Heart left ventricle (tissue), 16 donors: Measurements from ENCODE around the gene SUGCT. TPM values are rescaled to one million over a fixed set of nuclear protein-coding genes. Genes with fewer than 3 reads are reported as not detected.

Experiments
- ATAC-seq, 4 donors: fragments of 200-7000 bp; cut with Tn5 transposase; one replicate each; pipeline ENCODE4 v1.9.1; 2020 to 2022; ENCODE audit warnings: moderate library complexity in 4 of 4, mild to moderate bottlenecking in 3 of 4, moderate number of reproducible peaks in 1 of 4
- DNase-seq, 5 donors: peaks; one replicate each; pipeline ENCODE4 v3.0.0-alpha.2; 2020
- H3K27ac ChIP-seq, 12 donors: fragments of 200-600 bp; sonication (generic) in 4 of 12; one replicate each; pipeline versions ENCODE4 v1.5.0 to v1.8.0; 2016 to 2022; ENCODE audit warnings: mild to moderate bottlenecking in 2 of 12
- H3K27me3 ChIP-seq, 9 donors: fragments of 200-600 bp; sonication (generic) in 2 of 9; one replicate each; pipeline versions ENCODE4 v1.5.1 to v1.8.0; 2016 to 2022; ENCODE audit warnings: mild to moderate bottlenecking in 3 of 9
- H3K36me3 ChIP-seq, 9 donors: fragments of 200-600 bp; sonication (generic) in 2 of 9; one replicate each; pipeline versions ENCODE4 v1.5.0 to v1.8.0; 2018 to 2022; ENCODE audit warnings: mild to moderate bottlenecking in 2 of 9
- H3K4me1 ChIP-seq, 12 donors: fragments of 200-600 bp; sonication (generic) in 4 of 12; one replicate each; pipeline versions ENCODE4 v1.5.0 to v1.8.0; 2016 to 2022; ENCODE audit warnings: mild to moderate bottlenecking in 3 of 12
- H3K4me3 ChIP-seq, 12 donors: fragments of 200-600 bp; sonication (generic) in 4 of 12; one replicate each; pipeline versions ENCODE4 v1.5.0 to v1.8.0; 2017 to 2022; ENCODE audit warnings: mild to moderate bottlenecking in 9 of 12, moderate library complexity in 4 of 12
- H3K9me3 ChIP-seq, 12 donors: fragments of 200-600 bp; sonication (generic) in 4 of 12; one replicate each; pipeline versions ENCODE4 v1.5.0 to v1.8.0; 2016 to 2022; ENCODE audit warnings: mild to moderate bottlenecking in 1 of 12
- POLR2A ChIP-seq, 2 donors: fragments of 450-650 bp; IDR thresholded peaks; one replicate each; pipeline ENCODE4 v1.6.1; 2017; ENCODE audit warnings: antibody characterized with exemption in 2 of 2, mild to moderate bottlenecking in 2 of 2, moderate library complexity in 2 of 2
- WGBS, 4 donors: extraction: QIAGEN DNeasy Blood & Tissue Kit in 2 of 4; methylation state at CpG; one replicate each; pipeline versions ENCODE4 v1.1.5 to v1.1.7; 2013 to 2018; 5-methylcytosine and 5-hydroxymethylcytosine counted together
- intact Hi-C, 10 donors: fragments of 100-400 bp; cut with DNase I; formaldehyde crosslinking; loops; one replicate each; pipeline versions ENCODE4 v1.11.1 to v1.14.2; 2022
- polyA plus RNA-seq, 2 donors: library from polyadenylated mRNA; stranded (reverse); fragments of 200-250 nt; gene quantifications; one replicate each; pipeline ENCODE4 v1.2.3, GENCODE V29; 2013
- total RNA-seq, 9 donors: library from RNA; depleted of rRNA in 2 of 9; stranded (reverse); fragments of >200 nt in 2 of 9; fragmentation: NEBNext Ultra II Directional in 3 of 9; extraction: Animal tissue kit (Norgen Biotek cat#: 25700) in 3 of 9; gene quantifications; one replicate each; pipeline versions ENCODE4 v1.1.0 to v1.2.4, GENCODE V29; 2016 to 2023
- TF ChIP-seq, protein P1 (sequence below), 12 donors: fragments of 200-600 bp; sonication (generic) in 4 of 12; IDR thresholded peaks; one replicate each; pipeline versions ENCODE4 v1.5.0 to v1.8.0; 2018 to 2022; ENCODE audit warnings: antibody characterized with exemption in 12 of 12, mild to moderate bottlenecking in 5 of 12
- donor health status: ischemic (EF 13 %, LVEDD 7.1; RV severe dilation, severe dysfunction).
- donor health status: healthy with polysubstance abuse.
- donor health status: DM: no; HTN: yes; CAD: no.
- donor health status: DM: no; HTN: no; CAD: no.
- donor health status: ischemic (EF 25% LVEDD 6.9; RV normal size, moderate dysfunction).
- donor health status: ischemic (EF 25% LVEDD 5.7; RV mildly dilated, moderate dysfunction).
- donor health status: healthy.
- donor health status: DM: yes; HTN: yes; CAD: no.
- donor health status: ischemic (EF 35%, LVEDD 5.7; RV mildly dilated, moderate dysfunction).
- donor health status: nonischemic (EF 11% LVEDD 7.7; RV severe dilation, severe dysfunction).
- donor health status: DM: yes; HTN: yes; CAD: no.
- donor health status: PGD.
- donor health status: ischemic (EF 29% LVEDD 5.4; RV normal size, mild dysfunction).
- donor health status: nonischemic (EF 23%, LVEDD 6.1; RV moderate dilation, normal function).

Gene SUGCT
- total and polyA plus RNA-seq, 11 donors: 1.4 to 7.6 (median 4.4) TPM

DNA sequence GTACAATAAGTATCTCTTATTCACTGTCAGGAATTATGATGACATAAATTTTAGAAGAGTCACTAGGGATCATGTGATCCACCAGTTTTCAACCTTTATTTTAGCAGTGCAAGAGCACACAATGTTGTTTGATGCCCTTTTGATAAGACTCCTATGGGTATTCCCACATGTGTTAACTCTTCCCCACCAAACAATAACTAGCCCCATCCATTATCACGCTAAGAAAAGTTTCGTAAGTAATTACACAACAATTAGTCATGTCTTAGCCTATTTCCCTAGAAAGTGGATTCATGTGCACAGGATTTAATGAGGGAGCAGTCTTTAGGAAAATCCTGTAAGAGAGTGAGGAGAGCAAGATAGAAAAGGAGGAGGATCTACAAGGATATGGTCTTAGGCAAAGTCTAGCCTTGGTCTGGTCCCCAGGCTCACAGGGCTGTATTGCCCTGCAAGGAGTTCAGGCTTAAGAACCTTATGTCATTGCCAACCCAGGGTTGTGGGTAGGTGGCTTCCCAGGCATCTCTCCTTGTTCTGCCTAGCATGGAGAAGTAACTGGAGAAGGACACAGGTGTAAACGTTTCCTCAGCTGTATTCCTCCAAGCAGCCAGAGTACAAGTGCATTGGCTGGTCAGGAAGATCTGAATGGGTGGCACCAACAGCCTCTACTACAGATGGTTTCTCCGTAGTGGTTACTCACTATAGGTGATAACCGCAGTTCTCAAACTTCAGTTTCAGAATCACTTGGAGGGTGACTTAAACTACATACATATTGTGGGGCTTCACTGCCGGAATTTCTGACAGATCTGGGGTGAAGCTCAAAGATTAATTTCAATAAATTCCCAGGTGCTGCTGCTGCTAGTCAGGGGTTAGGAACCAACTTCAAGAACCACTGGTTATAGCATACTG is 574.5 kb downstream of the SUGCT start:
- no peak for TF ChIP-seq POLR2A (IDR thresholded peaks at IDR 0.05)
- TF ChIP-seq, protein P1, sequence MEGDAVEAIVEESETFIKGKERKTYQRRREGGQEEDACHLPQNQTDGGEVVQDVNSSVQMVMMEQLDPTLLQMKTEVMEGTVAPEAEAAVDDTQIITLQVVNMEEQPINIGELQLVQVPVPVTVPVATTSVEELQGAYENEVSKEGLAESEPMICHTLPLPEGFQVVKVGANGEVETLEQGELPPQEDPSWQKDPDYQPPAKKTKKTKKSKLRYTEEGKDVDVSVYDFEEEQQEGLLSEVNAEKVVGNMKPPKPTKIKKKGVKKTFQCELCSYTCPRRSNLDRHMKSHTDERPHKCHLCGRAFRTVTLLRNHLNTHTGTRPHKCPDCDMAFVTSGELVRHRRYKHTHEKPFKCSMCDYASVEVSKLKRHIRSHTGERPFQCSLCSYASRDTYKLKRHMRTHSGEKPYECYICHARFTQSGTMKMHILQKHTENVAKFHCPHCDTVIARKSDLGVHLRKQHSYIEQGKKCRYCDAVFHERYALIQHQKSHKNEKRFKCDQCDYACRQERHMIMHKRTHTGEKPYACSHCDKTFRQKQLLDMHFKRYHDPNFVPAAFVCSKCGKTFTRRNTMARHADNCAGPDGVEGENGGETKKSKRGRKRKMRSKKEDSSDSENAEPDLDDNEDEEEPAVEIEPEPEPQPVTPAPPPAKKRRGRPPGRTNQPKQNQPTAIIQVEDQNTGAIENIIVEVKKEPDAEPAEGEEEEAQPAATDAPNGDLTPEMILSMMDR (IDR thresholded peaks at IDR 0.05): no peak
- H3K36me3 ChIP-seq: no peaks in the 10 kb centered on the region
- no peaks in the 10 kb centered on the region for H3K9me3 ChIP-seq
- peaks cover 0 to 10% (median 0%) of the 10 kb centered on the region in 12 donors for H3K4me1 ChIP-seq
- no peak overlapping the region for H3K4me3 ChIP-seq
- ATAC-seq (no peak), DNase-seq (no peak)
- no peak overlapping the region for H3K27ac ChIP-seq
- intact Hi-C loops: no loop called here
- WGBS, 4 donors: 83 to 91% (median 89%) methylated on average over 6 of the region's 6 CpGs
- no peaks in the 10 kb centered on the region for H3K27me3 ChIP-seq

DNA sequence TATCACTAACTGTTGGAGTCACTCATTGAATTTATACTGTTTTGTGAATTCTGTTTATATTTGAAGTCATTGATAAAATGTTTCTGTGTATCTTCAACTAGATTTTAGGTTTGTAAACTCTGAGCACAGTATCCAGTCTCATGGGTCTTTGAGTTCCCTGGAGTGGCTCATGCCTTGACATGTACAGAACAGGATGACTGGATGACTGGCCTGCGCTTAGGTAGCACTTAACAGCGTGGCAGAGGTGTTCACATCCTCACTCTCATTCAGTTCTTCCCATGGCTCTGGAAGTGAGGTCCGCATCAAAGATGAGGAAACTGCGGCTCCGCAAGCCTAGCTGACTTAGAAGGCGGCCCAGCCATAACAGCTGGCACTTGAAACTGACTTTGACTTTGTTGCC is 576.9 kb downstream of the SUGCT start:
- no peak for ATAC-seq
- Histone ChIP-seq H3K36me3 (no peaks in the 10 kb centered on the region), H3K4me3 (no peak overlapping the region), H3K4me1 (peaks cover 0 to 34% (median 11%) of the 10 kb centered on the region in 12 donors), H3K27me3 (no peaks in the 10 kb centered on the region), H3K27ac (no peak overlapping the region), H3K9me3 (no peaks in the 10 kb centered on the region)
- TF ChIP-seq, protein P1 (IDR thresholded peaks at IDR 0.05): no peak
- no peak for TF ChIP-seq POLR2A (IDR thresholded peaks at IDR 0.05)
- no peak for DNase-seq
- intact Hi-C loops: no loop called here
- WGBS, 4 donors: 92 to 100% (median 97%) methylated on average over 6 of the region's 6 CpGs

DNA sequence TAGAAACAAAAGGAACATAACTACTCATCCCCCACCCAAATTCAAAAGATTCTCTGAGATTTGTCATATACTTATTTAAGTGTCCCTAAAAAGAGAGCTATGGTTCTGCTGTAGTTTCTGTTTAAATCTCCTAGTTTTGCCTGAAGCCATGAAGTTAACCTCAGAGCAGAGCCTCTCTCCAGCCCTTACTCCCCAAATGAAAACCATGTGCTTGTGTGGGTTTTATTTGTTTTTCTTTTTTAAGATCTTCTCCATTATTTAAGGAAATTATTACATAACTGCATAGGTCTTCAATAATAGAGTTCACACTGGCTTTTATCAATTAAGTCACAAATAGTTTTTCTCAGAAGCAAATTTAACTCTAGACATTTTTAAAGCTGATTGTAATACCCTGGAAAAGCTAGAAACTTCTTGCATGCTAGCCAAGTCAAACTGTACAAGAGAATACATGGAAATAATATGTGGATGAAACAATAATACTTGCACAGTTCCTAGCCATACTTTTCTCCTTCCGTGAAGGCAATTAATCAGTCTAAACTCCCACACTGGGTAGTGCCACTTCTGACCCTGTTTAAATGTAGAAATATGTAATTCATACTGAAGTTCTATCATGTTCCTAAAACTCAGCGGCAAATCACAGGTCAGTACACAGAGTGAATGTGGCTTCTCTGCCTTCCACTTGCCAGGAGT is 579.7 kb downstream of the SUGCT start:
- ATAC-seq: no peak
- H3K27ac ChIP-seq: no peak overlapping the region
- 67 to 73% (median 69%) methylated on average over 2 of the region's 2 CpGs for WGBS, 4 donors
- intact Hi-C loops: no loop called here
- H3K4me1 ChIP-seq: peaks cover 0 to 48% (median 15%) of the 10 kb centered on the region in 12 donors
- TF ChIP-seq POLR2A (IDR thresholded peaks at IDR 0.05): no peak
- TF ChIP-seq, protein P1 (IDR thresholded peaks at IDR 0.05): no peak
- DNase-seq: no peak
- no peaks in the 10 kb centered on the region for H3K27me3 ChIP-seq
- H3K4me3 ChIP-seq: no peak overlapping the region
- H3K36me3 ChIP-seq: no peaks in the 10 kb centered on the region
- no peaks in the 10 kb centered on the region for H3K9me3 ChIP-seq

DNA sequence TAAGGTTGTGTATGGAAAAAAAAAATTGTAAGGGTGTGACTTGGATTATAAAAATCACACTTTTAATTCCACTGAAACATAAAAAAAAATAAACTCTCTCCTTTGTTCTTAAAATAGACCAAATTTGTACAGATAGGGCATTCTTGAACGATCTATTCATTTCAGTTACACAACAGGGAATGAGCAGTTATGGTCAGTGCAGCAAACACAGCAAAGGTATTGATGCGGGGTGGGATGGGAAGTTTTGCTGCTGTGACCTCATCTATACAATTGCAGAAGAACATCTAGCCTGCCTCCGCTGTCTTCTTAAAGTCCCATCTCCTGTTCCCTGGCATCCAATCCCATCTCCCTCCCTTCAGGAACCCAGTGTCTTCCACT is 580.2 kb downstream of the SUGCT start:
- no peak overlapping the region for H3K27ac ChIP-seq
- H3K4me3 ChIP-seq: no peak overlapping the region
- no peaks in the 10 kb centered on the region for H3K27me3 ChIP-seq
- intact Hi-C loops: no loop called here
- ATAC-seq (no peak), DNase-seq (no peak)
- no peaks in the 10 kb centered on the region for H3K9me3 ChIP-seq
- peaks cover 0 to 48% (median 15%) of the 10 kb centered on the region in 12 donors for H3K4me1 ChIP-seq
- TF ChIP-seq, protein P1 (IDR thresholded peaks at IDR 0.05): no peak
- no peak for TF ChIP-seq POLR2A (IDR thresholded peaks at IDR 0.05)
- no peaks in the 10 kb centered on the region for H3K36me3 ChIP-seq
- WGBS, 4 donors: 65 to 82% (median 73%) methylated on average over 3 of the region's 3 CpGs
